ENCODE data around the gene WDR90.
"Not testable (repeated sequence)": the region's sequence is repeated elsewhere in the genome, so short reads cannot be mapped to it uniquely, and the experiment has no call there.

Gene WDR90

GRCh38 chr16:711084-711483, 61.9 kb downstream of the WDR90 start:
- DNase-seq, result no peak

GRCh38 chr16:711548-712320, 62.6 kb downstream of the WDR90 start:
- no peak for DNase-seq

GRCh38 chr16:712740-713250, 63.6 kb downstream of the WDR90 start:
- not testable (repeated sequence) for DNase-seq

GRCh38 chr16:714079-714478, 64.9 kb downstream of the WDR90 start:
- no peak for DNase-seq

GRCh38 chr16:714558-715476, 65.7 kb downstream of the WDR90 start, which contains the start of gene METRN:
TSS of gene METRN (plus strand) at chr16:715118. CDS start at chr16:715290, 172 bp downstream.
- peak; percentile 49 for DNase-seq

GRCh38 chr16:715477-716199, 66.5 kb downstream of the WDR90 start:
- DNase-seq, result no peak

- no peak for DNase-seq
Measured at GRCh38 chr16:716200-716568, 67.0 kb downstream of the WDR90 start.

GRCh38 chr16:716768-717325, 67.7 kb downstream of the WDR90 start:
- DNase-seq, result no peak

All from NCI-H187 treated with DMSO at 0.1 percent for 48 hours (cell line).